Activated CD8-positive, alpha-beta memory T cell treated with anti-CD3 and anti-CD28 coated beads, Interleukin-2, amount 50 U/mL, for 4 hours (primary cell): Measurements from ENCODE around the gene CSNK1A1L.

Experiments used
- DNase-seq: peaks from one replicate; pipeline ENCODE4 v3.0.0-alpha.2; 2020

The CSNK1A1L gene

DNA sequence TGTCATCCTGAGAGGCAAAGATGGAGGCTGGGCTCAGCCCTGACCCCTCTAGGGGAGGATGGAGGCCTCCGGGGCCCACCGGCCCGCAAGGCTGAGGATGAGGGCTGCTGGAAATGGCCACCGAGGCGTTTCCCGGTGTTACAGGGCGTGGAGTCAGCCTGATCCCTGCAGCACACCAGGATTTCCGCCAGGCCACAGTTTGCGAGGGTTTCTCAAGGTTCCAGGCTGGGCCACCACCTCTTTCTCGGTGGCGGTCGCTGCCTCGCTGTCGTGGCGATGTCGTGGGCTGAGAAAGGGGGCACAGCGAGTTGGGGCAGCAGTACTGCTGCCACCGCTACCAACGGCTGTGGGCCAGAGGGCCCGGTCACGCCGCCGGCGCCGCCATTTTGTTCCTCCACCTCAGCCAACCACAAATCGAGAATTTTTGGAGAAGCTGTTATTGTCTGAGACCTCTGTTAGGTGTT, at the start of gene CSNK1A1L:
CSNK1A1L (minus strand) TSS at position 414 of the 464 bp plus-strand sequence; CDS start at position 6, 408 bp downstream.
- DNase-seq = no peak

DNA sequence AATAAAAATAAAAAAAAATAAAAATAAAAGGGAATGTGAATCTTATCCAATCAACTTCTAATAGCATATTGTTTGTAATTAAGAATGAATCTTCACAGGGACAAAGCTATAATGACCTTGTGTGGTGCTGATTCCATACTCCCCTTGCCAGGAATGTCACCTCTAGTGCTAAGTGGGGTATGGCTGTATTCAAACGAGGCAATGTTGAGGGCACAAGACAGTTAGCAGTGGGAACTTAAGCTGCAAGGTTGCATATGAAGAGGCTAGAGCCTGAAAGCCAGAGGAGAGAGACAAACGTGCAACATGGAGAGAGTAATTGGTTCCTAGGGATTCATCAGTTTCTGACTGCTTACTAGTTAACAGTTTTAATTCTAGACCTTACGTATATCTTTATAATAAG, 43.9 kb upstream of the CSNK1A1L start:
- no peak for DNase-seq

DNA sequence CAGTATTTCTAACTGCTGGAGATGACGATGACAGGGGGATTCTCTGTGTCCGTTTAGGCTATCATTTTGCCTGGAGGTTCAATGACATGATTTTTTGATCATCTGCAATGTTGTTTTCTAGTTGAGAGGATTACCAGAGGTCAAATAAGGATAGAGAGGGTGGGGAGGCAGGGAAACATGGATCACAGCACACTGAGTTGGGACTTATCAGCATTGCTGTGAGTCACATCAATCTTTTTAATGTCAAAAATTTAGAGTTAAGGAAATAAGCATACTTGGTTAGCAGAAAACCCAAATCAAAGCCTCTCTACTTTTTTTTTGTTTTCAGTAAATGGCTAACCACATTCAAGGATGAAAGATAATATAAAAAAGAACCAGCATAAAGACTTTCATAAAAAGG, 43.0 kb upstream of the CSNK1A1L start:
- DNase-seq = no peak

DNA sequence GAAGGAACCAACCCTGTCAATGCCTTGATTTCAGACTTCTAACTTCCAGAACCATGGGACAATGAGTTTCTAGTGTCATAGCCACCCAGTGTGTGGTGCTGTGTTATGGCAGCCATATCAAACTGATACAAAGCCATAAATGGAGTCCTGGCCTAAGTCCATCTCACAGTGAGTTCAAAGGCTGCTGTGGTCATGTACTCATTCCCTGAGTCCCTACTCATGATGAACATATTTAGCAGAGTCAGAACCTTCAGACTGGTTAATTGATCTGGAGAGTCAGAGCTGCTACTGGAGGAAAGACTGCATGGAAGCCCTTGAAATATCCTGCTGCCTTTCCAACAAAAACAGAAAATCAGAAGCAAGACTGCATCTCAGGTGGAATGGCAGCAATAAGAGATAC, 39.2 kb upstream of the CSNK1A1L start:
- DNase-seq = no peak

DNA sequence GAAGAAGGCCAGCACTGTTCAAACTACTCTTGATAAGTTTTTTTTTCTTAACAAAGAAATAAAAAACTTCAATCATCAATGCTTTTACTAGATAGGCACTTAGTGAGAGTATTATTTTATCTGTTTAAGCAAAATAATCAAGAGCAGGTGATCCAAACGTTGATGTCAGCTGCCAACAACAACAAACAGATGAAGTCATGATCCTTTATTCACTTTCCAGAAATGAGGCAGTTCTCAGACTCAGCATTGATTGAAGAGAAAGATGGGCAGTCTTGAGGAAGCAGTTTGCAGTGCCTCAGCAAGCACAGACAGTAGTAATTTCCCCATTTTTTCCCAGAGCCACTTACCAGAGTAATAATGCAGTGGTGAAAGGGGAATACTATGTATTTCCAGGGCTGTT, 38.4 kb upstream of the CSNK1A1L start:
- no peak for DNase-seq

DNA sequence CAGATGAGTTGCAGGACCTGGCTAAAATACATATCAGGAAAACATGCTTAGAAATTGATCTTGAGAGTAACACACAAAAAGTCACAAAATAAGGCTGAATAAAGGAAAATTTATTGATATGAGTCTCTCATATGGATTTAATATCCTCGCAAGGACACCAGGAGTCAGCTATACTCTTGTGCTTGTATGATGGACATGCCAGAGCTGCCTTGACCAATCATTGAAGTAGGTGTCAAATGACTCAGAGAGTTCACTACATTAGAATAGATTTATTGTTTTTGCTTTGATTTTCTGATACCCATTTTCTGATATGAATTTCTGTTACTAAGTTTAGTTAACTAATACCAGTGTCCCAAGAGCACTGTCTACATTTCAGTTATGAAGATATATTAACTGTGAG, 37.4 kb upstream of the CSNK1A1L start:
- DNase-seq = no peak

DNA sequence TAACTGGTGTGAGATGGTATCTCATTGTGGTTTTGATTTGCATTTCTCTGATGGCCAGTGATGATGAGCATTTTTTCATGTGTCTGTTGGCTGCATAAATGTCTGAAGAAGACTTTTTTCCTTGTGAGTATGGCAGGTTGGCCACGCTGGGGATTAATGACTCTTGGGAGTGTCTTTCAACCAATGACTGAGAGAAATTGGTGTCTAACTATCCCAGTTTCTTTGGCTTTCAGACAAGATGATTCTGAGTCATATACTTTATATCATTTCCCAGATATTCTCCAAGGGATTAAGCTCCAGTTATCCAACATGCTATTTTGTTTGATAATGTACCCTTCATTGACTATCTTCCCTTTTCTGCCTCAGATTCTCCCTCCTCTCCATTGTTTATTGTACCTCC, 35.5 kb upstream of the CSNK1A1L start:
- DNase-seq = no peak

DNA sequence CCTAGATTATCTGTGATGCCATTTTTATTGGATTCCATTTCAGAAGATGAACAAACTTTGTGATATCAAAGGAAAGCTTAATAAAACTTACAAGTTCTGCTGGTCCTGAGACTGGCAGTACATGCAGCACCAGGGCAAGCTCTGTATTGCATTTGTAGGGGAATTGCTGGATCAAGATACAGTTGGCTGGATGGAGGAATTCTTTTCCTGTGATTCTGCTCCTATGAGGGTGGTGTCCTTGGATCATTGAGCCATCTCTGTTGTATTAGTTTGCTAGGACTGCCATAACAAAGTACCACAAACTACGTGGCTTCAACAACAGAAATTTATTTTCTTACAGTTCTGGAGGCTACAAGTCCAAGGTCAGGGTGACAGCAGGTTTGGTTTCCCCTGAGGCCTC, 33.9 kb upstream of the CSNK1A1L start:
- DNase-seq = no peak

DNA sequence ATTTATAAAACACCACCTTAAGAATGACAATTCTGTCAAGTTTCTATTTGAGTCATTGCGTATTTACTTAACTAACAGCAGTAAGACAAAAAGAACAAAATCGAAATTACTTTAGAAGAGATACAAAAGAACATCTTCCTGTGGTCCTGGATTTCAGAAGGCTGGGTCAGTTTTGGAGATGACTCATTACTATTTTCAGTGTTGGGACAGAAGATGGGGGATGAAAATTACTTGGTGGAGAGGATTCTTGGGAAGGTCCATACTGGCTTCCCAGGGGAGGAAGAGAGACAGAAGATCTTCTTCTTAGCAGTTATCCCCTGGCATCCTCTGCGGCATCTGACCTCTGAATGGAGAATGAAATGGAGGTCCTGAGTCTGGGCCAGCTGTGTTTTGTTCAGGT, 33.5 kb upstream of the CSNK1A1L start:
- DNase-seq = no peak

DNA sequence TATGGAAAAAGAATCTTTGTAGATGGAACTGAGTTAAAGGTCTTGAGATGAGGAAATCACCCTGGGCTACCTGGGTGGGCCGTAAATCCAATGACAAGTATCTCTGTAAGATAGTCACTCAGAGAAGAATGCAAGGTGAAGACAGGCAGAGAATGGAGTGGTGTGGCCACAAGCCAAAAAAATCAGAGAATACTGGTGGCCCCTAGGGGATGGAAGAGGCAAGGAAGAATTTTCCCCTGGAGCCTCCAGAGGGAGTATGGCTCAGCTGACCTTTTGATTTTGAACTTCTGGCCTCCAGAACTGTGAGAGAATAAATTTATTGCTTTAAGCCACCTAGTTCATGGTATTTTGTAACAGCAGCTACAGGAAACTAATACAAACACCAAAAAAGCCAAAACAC, 32.7 kb upstream of the CSNK1A1L start:
- DNase-seq = no peak

DNA sequence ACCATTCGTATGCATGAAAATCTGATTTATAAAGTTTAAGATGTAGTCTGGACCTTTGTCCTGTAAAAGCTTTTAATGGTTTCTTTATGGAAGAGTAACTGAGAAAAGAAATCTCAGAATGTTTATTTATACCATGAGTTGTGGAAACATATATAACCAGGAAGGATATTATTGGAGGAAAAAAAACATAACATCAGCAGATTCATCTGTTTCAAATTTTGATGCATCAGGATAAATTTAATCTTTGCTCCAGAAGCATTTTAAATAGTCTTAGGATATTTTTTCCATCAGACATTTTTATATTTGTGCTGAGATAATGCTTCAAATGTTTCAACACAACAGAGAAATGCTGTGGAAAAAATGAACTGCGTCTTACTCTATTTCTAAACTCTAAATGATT, 31.2 kb upstream of the CSNK1A1L start:
- DNase-seq = no peak

DNA sequence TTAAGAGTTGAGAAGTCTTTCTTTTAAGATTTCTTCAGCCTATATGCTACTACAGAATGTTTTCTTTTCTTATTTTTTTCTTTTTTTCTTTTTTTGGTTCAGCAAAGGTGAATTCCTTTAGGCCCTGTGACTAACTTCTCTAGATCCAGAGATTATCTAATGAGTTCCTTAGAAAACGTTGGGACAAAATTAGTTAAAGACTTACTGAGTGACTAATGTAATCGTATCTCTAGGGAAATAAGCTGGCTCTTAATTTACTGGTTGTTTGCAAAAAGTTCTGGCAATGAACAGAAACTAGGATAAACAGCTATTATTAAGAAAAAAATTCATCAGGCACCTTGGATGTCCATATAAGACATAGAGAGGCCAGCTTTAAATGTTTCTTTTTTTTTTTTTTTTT, 30.7 kb upstream of the CSNK1A1L start:
- DNase-seq = no peak

DNA sequence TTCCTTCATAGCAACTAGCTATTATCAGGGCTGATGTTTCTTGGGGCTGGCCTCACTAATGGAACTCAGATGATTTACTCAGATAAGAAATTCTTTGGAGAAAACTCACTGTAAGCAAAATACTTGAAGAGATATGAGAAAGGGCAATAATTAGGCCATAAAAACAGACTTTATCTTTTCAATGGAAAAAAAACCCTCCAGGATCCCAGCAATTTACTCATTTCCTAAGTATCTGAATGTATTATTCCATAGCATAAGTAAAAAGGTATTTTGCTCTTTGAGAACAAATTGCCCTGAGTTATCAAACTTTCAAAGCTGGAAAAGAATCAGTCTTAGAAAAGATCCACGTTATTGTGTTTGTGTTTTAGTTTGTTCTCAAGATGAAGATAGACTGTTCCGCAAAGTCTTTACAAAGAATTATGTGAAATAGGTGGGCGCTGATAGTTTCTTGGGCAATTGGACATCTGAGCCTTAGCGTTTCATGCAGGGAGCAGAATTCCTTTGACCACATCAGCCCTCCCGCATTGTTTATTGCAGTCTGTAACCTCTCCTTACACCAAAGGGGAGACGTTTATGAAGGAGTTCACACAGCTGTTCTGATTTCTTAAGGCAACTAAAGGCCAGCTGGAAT, 29.1 kb upstream of the CSNK1A1L start:
- no peak for DNase-seq

DNA sequence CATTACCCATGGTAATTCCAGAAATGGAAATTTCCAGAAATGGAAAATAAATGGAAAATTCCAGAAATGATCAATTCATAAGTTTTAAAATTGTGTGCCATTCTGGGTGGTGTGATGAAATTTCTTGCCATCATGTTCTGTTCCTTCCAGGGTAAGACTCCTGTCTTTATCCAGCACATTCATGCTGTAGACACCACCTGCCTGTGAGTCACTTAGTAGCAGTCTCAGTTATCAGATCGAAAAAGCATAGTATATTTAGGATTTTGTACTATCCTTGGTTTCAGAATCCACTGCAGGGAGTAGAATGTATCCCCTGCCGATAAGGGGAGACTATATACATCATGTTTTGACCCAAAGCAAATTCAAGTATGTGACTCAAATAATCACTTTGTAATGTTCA, 26.7 kb upstream of the CSNK1A1L start:
- no peak for DNase-seq

DNA sequence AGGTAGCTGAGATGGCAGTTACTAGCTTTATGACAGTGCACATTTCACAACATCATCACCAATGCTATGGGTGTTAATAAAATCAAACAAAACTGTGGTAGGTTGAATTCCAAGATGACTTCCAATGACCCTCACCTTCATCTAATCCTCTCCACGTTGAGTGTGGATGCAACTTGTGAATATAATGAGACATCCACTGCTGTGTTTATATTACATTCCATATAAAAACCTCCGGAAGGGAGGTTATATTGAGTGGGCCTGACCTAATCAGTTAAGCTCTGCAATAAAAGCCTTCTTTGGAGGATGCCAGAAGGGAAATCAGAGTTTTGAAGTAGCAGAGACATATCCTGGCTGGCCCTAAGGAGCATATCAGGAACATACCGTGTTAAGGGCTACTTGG, 25.6 kb upstream of the CSNK1A1L start:
- DNase-seq = no peak

DNA sequence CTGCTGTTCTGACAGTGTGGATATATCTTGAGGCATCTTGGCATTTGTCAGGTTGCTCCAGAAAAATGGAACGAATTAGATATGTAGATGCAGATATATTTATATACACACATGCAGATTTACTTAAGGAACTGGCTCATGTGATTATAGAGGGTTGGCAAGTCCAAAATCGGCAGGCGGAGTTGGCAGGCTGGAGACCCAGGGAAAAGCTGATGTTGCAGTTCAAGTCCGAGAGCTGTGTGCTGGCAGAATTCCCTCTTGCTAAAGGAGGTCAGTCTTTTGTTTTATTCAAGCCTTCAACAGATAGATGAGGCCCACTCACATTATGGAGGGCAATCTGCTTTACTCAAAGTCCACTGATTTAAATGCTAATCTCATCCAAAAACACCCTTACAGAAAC, 24.4 kb upstream of the CSNK1A1L start:
- no peak for DNase-seq

DNA sequence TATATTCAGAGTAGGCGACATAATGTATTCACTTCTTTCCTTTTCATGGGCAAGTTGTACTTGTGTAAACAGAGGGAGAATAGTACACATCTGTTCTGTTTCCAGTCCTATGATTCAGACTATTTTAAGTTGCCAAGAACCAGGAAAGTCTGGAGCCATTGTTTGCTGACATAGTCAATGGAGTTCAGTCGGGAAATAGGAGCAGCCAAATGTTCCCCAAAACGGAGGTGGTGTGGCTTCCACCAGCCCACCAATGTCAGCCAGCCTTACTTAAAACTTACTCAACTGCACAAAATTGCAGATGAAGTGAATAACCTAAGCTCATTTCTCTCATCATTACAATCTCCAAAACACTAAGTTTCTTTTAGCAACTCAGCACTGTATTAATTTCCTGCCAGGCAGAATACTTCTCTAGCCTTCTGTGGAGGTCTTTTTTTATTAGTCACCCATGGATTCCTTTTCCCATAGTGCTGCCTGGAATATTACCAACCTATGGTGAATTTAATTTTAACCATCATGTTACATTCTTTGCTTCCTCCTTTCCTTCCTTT, 22.3 kb upstream of the CSNK1A1L start:
- no peak for DNase-seq

DNA sequence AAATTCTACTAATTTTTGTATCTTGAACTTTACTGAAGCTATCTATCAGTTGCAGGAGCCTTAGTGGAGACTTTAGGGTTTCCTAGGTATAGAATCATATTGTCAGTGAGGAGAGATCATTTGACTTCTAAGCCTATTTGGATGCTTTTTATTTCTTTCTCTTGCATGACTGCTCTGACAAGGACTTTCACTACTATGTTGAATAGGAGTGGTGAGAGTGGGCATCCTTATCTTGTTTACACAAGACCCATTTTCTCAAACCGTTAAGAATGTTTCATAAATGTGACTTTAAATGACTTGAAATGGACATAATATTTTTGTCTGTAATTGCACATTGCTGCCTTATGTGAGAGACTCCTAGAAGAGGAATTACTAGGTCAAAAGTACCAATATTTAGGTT, 17.9 kb upstream of the CSNK1A1L start:
- no peak for DNase-seq

DNA sequence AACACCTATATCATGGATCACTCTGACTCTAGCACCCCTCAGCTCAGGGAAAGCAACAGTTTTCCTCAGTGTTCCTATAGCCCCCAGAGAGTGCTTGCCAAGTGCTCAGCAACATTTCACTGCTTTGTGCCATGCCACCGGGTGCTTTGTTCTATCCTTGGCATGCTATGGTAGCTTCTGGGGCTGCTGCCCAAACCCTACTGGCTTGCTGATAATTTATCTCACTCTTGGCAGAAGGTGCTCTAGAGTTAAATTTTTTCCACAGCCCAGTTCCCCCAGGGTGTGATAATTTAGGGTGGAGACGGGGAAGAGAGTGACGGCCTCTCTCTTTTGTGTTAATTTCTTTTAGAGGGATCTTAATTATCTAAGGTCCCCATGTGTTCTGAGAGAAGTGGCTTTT, 12.6 kb upstream of the CSNK1A1L start:
- DNase-seq = no peak

DNA sequence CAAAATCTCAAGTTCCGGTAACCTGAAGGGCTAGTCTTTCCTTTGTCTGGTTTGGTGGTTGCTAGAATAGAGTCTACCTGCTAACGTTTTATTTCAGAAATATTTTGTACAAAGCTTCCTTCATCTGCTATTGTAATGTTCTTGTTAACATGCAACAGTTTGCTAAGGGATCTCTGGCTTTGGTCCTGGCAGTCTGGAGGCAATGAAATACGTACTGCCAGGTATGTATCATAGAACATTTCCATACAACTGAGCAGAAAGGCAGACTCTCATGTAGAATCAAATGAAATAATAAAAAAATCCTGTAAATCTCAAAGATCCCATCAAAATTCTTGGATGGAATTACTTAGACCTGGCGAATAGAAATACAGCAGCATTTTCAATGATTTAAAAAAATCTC, 8.8 kb upstream of the CSNK1A1L start:
- DNase-seq = no peak

DNA sequence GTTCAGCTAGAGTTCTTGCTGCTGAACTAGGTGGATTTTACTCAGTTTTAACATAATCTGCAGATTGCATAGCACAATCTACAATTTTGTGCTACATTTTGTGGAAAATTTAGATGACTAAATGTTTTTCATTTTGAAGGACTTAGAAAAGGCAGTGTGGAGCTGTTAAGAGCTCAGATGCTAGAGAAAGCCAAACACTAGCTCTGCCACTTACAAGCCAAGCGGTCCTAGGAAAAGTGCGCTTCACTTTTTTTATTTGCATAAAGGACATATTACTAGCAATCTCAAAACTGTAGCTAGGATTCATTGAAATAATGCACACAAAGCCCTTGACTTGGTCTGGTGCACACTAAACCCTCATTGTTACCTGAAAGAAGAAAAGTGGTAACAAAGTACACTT, 8.1 kb upstream of the CSNK1A1L start:
- DNase-seq = no peak

DNA sequence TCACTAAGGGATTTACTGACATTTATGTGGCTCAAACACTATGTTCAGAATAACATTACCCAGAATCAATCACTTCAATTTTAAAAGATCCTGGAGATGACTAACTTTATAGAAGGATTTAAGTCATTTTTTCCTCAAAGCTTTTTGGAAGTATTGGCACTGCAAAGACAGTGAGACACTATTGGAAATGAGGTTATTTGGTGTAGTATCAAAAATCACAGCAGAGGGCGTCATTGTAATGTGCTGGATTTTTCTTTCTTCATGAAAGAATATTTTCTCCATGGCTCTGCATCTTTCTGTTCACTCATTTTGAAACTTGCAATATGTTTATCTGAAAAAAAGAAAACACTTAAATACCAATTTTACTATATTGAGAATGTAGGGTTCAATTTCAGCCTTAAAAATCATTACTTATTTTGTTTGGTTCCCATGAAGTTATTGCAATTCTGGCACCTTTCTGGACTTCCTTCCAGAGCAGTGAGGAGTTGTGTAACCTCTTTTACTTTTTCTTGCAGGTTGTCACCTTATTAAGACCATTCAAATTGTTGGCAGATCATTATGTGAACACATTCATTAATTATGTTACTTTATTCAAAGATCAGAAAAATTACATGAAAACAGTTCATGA, 3.7 kb upstream of the CSNK1A1L start:
- DNase-seq = no peak

DNA sequence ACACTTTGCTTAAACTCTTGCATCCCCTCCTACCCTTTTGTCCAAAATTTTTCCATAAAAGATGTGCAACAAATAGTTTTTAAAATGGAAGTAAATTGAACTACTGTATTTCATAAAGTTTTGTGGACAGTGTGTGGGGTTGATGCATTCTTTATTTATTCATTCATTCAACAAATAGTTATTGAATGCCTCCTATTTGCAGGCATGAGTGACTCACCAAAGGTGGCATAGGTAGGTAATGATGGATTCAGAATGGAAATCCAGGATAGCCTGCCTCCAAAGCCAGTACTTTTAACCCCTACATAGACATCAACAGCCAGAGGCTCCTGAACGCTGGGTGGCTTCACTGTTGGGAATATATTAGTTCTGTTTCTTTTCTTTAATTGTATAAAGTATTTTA, 2.4 kb upstream of the CSNK1A1L start:
- DNase-seq = no peak

DNA sequence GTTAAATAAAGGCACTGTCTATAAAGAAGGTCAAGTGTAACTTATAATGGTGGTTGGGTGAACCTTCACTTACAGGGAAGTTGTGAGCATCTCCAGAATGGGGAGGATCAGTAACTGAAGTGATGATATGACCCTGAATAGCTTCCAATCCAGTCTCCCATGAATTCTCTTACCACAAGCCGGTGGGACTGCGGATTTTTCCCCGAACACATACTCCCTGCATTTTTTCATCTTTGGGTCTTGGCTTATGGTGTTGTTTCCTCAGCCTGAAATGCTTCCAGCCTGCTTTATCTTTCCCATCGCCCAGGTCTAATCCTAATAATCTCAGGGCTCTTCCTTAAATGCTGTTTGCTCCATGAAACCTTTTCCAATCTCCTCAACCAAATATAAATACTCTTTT, 2.0 kb upstream of the CSNK1A1L start:
- DNase-seq = no peak

DNA sequence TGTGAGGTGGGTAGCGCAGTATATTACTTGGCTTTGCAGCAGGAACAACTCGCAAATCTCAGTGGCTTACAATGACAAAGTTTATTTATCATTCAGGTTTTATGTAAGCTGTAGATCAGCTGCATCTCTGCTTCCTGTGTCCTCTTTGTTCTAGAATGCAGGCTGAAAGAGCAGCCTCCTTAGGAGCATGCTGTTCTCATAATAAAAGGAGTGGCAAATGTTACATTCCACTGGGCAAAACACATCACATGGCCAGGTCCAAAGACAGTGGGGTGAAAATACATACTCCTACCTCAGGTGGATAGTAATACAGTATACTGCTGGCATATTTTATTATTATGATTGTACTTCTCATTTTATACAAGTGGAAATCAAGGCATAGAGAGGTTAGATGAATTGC, 1.2 kb upstream of the CSNK1A1L start:
- no peak for DNase-seq
